GM23338 (cell line): ENCODE data around the gene LSM5. TPM values are rescaled to one million over a fixed set of nuclear protein-coding genes. Genes with fewer than 3 reads are reported as not detected.

Source experiments
- ATAC-seq: fragments of 200-7000 bp; cut with Tn5 transposase; 3 replicates; pipeline ENCODE4 v1.9.1; 2020
- DNase-seq: peaks from one replicate; pipeline ENCODE4 v3.0.0-alpha.2; 2015; ENCODE audit warnings: low spot score
- H2AFZ ChIP-seq: fragments of 200-600 bp; sonication (generic); 2 replicates; pipeline ENCODE4 v1.8.0; 2016; ENCODE audit warnings: antibody characterized with exemption, mild to moderate bottlenecking, moderate library complexity
- H3F3A ChIP-seq: fragments of 200-600 bp; sonication (generic); replicated peaks from 2 replicates; pipeline ENCODE4 v1.8.0; 2017; ENCODE audit warnings: antibody characterized with exemption, mixed run types, low read depth
- H3K27ac ChIP-seq: fragments of 200-600 bp; sonication (generic); 2 replicates; pipeline ENCODE4 v1.6.1; 2016; ENCODE audit warnings: low read depth
- H3K27me3 ChIP-seq: fragments of 200-600 bp; sonication (generic); 2 replicates; pipeline ENCODE4 v1.8.0; 2016; ENCODE audit warnings: mild to moderate bottlenecking, mixed run types, moderate library complexity; ENCODE audit not compliant: insufficient read depth
- H3K36me3 ChIP-seq: fragments of 200-600 bp; sonication (generic); 2 replicates; pipeline ENCODE4 v1.8.0; 2016; ENCODE audit warnings: mild to moderate bottlenecking; ENCODE audit not compliant: insufficient read depth
- H3K4me1 ChIP-seq: fragments of 200-600 bp; sonication (generic); 2 replicates; pipeline ENCODE4 v1.8.0; 2016; ENCODE audit warnings: mild to moderate bottlenecking, moderate library complexity; ENCODE audit not compliant: insufficient read depth
- H3K4me2 ChIP-seq: fragments of 200-600 bp; sonication (generic); 2 replicates; pipeline ENCODE4 v1.7.1; 2017; ENCODE audit warnings: mixed run types
- H3K4me3 ChIP-seq: fragments of 200-600 bp; sonication (generic); 2 replicates; pipeline ENCODE4 v1.6.1; 2016; ENCODE audit warnings: mixed run types
- H3K79me2 ChIP-seq: fragments of 200-600 bp; sonication (generic); replicated peaks from 2 replicates; pipeline ENCODE4 v1.8.0; 2017; ENCODE audit warnings: mild to moderate bottlenecking; ENCODE audit not compliant: insufficient read depth
- H3K9me2 ChIP-seq: fragments of 200-600 bp; sonication (generic); 2 replicates; pipeline ENCODE4 v1.8.0; 2017; ENCODE audit not compliant: insufficient read depth
- H4K20me1 ChIP-seq: fragments of 200-600 bp; sonication (generic); replicated peaks from 2 replicates; pipeline ENCODE4 v1.8.0; 2017; ENCODE audit warnings: mild to moderate bottlenecking; ENCODE audit not compliant: insufficient read depth
- H3K27ac Mint-ChIP-seq: 2 replicates; pipeline ENCODE4 v1.8.0; 2020; ENCODE audit warnings: inconsistent platforms, mild to moderate bottlenecking, moderate library complexity, mixed read lengths
- H3K27me3 Mint-ChIP-seq: 3 replicates; pipeline ENCODE4 v1.8.0; 2022; ENCODE audit warnings: low read depth, mild to moderate bottlenecking, moderate library complexity, mixed read lengths, inconsistent platforms; ENCODE audit not compliant: insufficient read depth, poor library complexity
- H3K36me3 Mint-ChIP-seq: 3 replicates; pipeline ENCODE4 v1.8.0; 2021; ENCODE audit warnings: low read depth, mild to moderate bottlenecking, inconsistent platforms, moderate library complexity, mixed read lengths
- H3K4me1 Mint-ChIP-seq: 3 replicates; pipeline ENCODE4 v1.8.0; 2020; ENCODE audit warnings: mild to moderate bottlenecking, inconsistent platforms, mixed read lengths
- H3K4me3 Mint-ChIP-seq: 3 replicates; pipeline ENCODE4 v1.8.0; 2021; ENCODE audit warnings: moderate library complexity, mild to moderate bottlenecking, inconsistent platforms, mixed read lengths
- H3K9me3 Mint-ChIP-seq: 3 replicates; pipeline ENCODE4 v1.8.0; 2020; ENCODE audit warnings: moderate library complexity, mild to moderate bottlenecking, inconsistent platforms, mixed read lengths
- CREB1 ChIP-seq: fragments of 250-450 bp; sonication (Bioruptor Pico); IDR thresholded peaks from 2 replicates; pipeline ENCODE4 v1.5.0; 2020; ENCODE audit warnings: low read depth, mild to moderate bottlenecking, moderate library complexity
- CTCF ChIP-seq, 2 experiments: fragments of 200-600 bp in 1 of 2; sonication (generic) in 1 of 2; conservative IDR thresholded peaks; 2 replicates each; pipeline versions ENCODE4 v1.5.1 to v1.6.1; 2016 to 2017; ENCODE audit warnings: antibody characterized with exemption in 2 of 2, low read depth in 2 of 2, mild to moderate bottlenecking in 2 of 2, moderate library complexity in 1 of 2
- ETS1 ChIP-seq: IDR thresholded peaks from 2 replicates; pipeline ENCODE4 v1.6.1; 2016; ENCODE audit warnings: antibody characterized with exemption
- EZH2 ChIP-seq: fragments of 200-600 bp; sonication (generic); IDR thresholded peaks from one replicate; pipeline ENCODE4 v1.8.0; 2017; ENCODE audit warnings: antibody characterized with exemption, mild to moderate bottlenecking, low read depth; ENCODE audit not compliant: unreplicated experiment
- EZH2phosphoT487 ChIP-seq: fragments of 200-600 bp; sonication (generic); IDR thresholded peaks from one replicate; pipeline ENCODE4 v1.8.1; 2018; ENCODE audit warnings: antibody characterized with exemption; ENCODE audit not compliant: unreplicated experiment
- JUNB ChIP-seq: IDR thresholded peaks from one replicate; pipeline ENCODE4 v1.6.1; 2016; ENCODE audit warnings: antibody characterized with exemption; ENCODE audit not compliant: unreplicated experiment
- NANOG ChIP-seq: IDR thresholded peaks from 2 replicates; pipeline ENCODE4 v1.6.1; 2016; ENCODE audit warnings: antibody characterized with exemption, borderline replicate concordance
- POLR2AphosphoS5 ChIP-seq: IDR thresholded peaks from 2 replicates; pipeline ENCODE4 v1.6.1; 2016; ENCODE audit warnings: antibody characterized with exemption, low read depth
- REST ChIP-seq: IDR thresholded peaks from one replicate; pipeline ENCODE4 v1.6.1; 2018; ENCODE audit warnings: antibody characterized with exemption; ENCODE audit not compliant: unreplicated experiment
- STAT1 ChIP-seq: IDR thresholded peaks from one replicate; pipeline ENCODE4 v1.6.1; 2016; ENCODE audit warnings: antibody characterized with exemption; ENCODE audit not compliant: unreplicated experiment
- ZNF114 ChIP-seq: fragments of 250-450 bp; sonication (Bioruptor Pico); IDR thresholded peaks from 2 replicates; pipeline ENCODE4 v1.5.0; 2020; ENCODE audit warnings: mild to moderate bottlenecking, moderate library complexity
- ZNF331 ChIP-seq: fragments of 250-450 bp; sonication (Bioruptor Pico); IDR thresholded peaks from 2 replicates; pipeline ENCODE4 v1.5.0; 2020; ENCODE audit warnings: low read depth, mild to moderate bottlenecking, moderate library complexity
- ZNF462 ChIP-seq: fragments of 250-450 bp; sonication (Bioruptor Pico); IDR thresholded peaks from 2 replicates; pipeline ENCODE4 v1.5.0; 2020; ENCODE audit warnings: mild to moderate bottlenecking, moderate library complexity
- polyA plus RNA-seq: library from polyadenylated mRNA; unstranded; fragments of >200 nt; fragmentation: Nextera tagmentation; extraction: Ambion mirVana; gene quantifications from 2 replicates; pipeline ENCODE4 v1.2.1, GENCODE V29; 2016
- total RNA-seq: library from RNA; depleted of rRNA; stranded (reverse); fragments of >200 nt; shearing (Covaris generic); gene quantifications from 2 replicates; pipeline ENCODE4 v1.2.3, GENCODE V29; 2014

LSM5 gene
- total and polyA plus RNA-seq, 2 experiments from 2014 or later, result 56.6 to 469 TPM

GRCh38 chr7:32533276-32534029 lies 43.3 kb upstream of the LSM5 start:
- H3K27ac Mint-ChIP-seq, result no peak overlapping the region
- Histone ChIP-seq H4K20me1 (peaks cover 16% of the 10 kb centered on the region; the same call in 1 of the 2 replicates), H3K4me2 (no peak overlapping the region), H3K36me3 (no peaks in the 10 kb centered on the region), H3K27ac (no peak overlapping the region), H3K4me3 (no peak overlapping the region), H3K4me1 (peaks cover 12% of the 10 kb centered on the region), H3K27me3 (no peaks in the 10 kb centered on the region), H3K79me2 (peaks cover 73% of the 10 kb centered on the region), H3K9me2 (peaks cover 6% of the 10 kb centered on the region; the same call in 1 of the 2 replicates), H3F3A (no peaks in the 10 kb centered on the region), H2AFZ (no peak overlapping the region)
- H3K9me3 Mint-ChIP-seq, result peaks cover 4% of the 10 kb centered on the region; the same call in 1 of the 3 replicates
- peaks cover 20% of the 10 kb centered on the region for H3K36me3 Mint-ChIP-seq
- no peak overlapping the region for H3K4me3 Mint-ChIP-seq
- DNase-seq, result no peak
- no peak for TF ChIP-seq EZH2phosphoT487
- no peak for TF ChIP-seq NANOG
- TF ChIP-seq ZNF114 (CRISPR knock-in tag), result no peak
- no peak for TF ChIP-seq ETS1
- TF ChIP-seq STAT1, result no peak
- no peak for TF ChIP-seq CTCF (conservative IDR thresholded peaks at IDR 0.05; ENCODE audit: low read depth in 2 of 2)
- TF ChIP-seq POLR2AphosphoS5, result no peak
- no peak for TF ChIP-seq CREB1 (CRISPR knock-in tag)
- no peak for TF ChIP-seq ZNF462 (CRISPR knock-in tag)
- TF ChIP-seq JUNB, result no peak
- TF ChIP-seq ZNF331 (CRISPR knock-in tag), result no peak
- TF ChIP-seq REST, result no peak
- no peak for TF ChIP-seq EZH2
- ATAC-seq, result no peak
- H3K27me3 Mint-ChIP-seq, result peaks cover 2% of the 10 kb centered on the region
- peaks cover 18% of the 10 kb centered on the region for H3K4me1 Mint-ChIP-seq
